Measurements from ENCODE around the gene ADIPOQ. TPM values are rescaled to one million over a fixed set of nuclear protein-coding genes. Genes with fewer than 3 reads are reported as not detected.

Gene ADIPOQ
- total and polyA plus RNA-seq, 2 of the 4 experiments (the other 2 are of a cell fraction) = not detected

GRCh38 chr3:186890911-186891310 lies 48.4 kb downstream of the ADIPOQ start:
- Histone ChIP-seq H3K36me3 (ENCODE audit: control insufficient read depth, insufficient read depth, low read length) (no peaks in the 10 kb centered on the region), H3K79me1 (ENCODE audit: low read depth in 1 of 2, low read length in 2 of 2) (no peaks in the 10 kb centered on the region), H3K23ac (ENCODE audit: low read depth, low read length) (no peak overlapping the region), H3K9me1 (ENCODE audit: insufficient read depth, low read length) (no peaks in the 10 kb centered on the region), H3K18ac (ENCODE audit: low read depth, low read length) (no peak overlapping the region), H3K4ac (ENCODE audit: low read depth, low read length) (no peak overlapping the region), H3K4me1 (ENCODE audit: control insufficient read depth, insufficient read depth, low read length) (no peaks in the 10 kb centered on the region), H2BK20ac (ENCODE audit: low read depth, low read length) (no peak overlapping the region), H2AFZ (replicated peaks; ENCODE audit: low read length, poor library complexity) (no peak overlapping the region), H3K9ac (ENCODE audit: low read depth, low read length) (no peak overlapping the region), H4K8ac (ENCODE audit: low read depth in 2 of 2, low read length in 2 of 2) (no peak overlapping the region), H2AK9ac (replicated peaks; ENCODE audit: low read depth, low read length, poor library complexity) (no peak overlapping the region), H2AK5ac (ENCODE audit: low read depth, low read length) (no peak overlapping the region), H3K27ac (ENCODE audit: insufficient read depth, low read length) (no peak overlapping the region), H3K4me3 (ENCODE audit: insufficient read depth, low read depth, low read length) (no peak overlapping the region), H4K20me1 (ENCODE audit: insufficient read depth, low read length) (no peaks in the 10 kb centered on the region), H2BK5ac (ENCODE audit: low read depth, low read length, poor library complexity, severe bottlenecking) (no peak overlapping the region), H4K91ac (ENCODE audit: insufficient read depth, low read depth, low read length) (no peak overlapping the region), H2BK120ac (ENCODE audit: low read depth, low read length) (no peak overlapping the region), H3K9me3 (ENCODE audit: control insufficient read depth, insufficient read depth, low read length) (no peaks in the 10 kb centered on the region), H2BK15ac (ENCODE audit: low read depth, low read length) (no peak overlapping the region), H3K56ac (ENCODE audit: extremely low read depth, insufficient read depth, low read length) (no peak overlapping the region), H3K4me2 (ENCODE audit: low read depth, low read length) (no peak overlapping the region), H4K5ac (ENCODE audit: low read depth, low read length) (no peak overlapping the region), H3K14ac (replicated peaks; ENCODE audit: low read depth, low read length) (no peak overlapping the region), H3K27me3 (ENCODE audit: control insufficient read depth, insufficient read depth, low read length) (peaks cover 9% of the 10 kb centered on the region)
- no peak for DNase-seq
- in situ Hi-C loops (cut with MboI; ENCODE audit: low sequenced_read_pairs) = no loop called here
- no peak for TF ChIP-seq SMC3 (IDR thresholded peaks at IDR 0.05; ENCODE audit: low read depth, low read length)
- no peak for TF ChIP-seq RCOR1 (IDR thresholded peaks at IDR 0.05; ENCODE audit: insufficient replicate concordance, low read length)
- TF ChIP-seq MXI1 (IDR thresholded peaks at IDR 0.05; ENCODE audit: borderline replicate concordance, low read depth, low read length) = no peak
- no peak for TF ChIP-seq FOS (IDR thresholded peaks at IDR 0.05; ENCODE audit: low read depth, low read length)
- TF ChIP-seq RAD21 (IDR thresholded peaks at IDR 0.05; ENCODE audit: low read length) = no peak
- no peak for TF ChIP-seq CTCF (conservative IDR thresholded peaks at IDR 0.05; ENCODE audit: low read depth, low read length)
- TF ChIP-seq RFX5 (IDR thresholded peaks at IDR 0.05; ENCODE audit: low read depth, low read length) = no peak
- no peak for TF ChIP-seq CEBPB (IDR thresholded peaks at IDR 0.05; ENCODE audit: low read depth, low read length)
- no peak for TF ChIP-seq NFE2L2 (IDR thresholded peaks at IDR 0.05; ENCODE audit: low read depth, low read length)
- no peak for TF ChIP-seq ELK1 (IDR thresholded peaks at IDR 0.05; ENCODE audit: borderline replicate concordance, low read depth, low read length)
- TF ChIP-seq POLR2A (IDR thresholded peaks at IDR 0.05; ENCODE audit: low read depth, low read length) = no peak
- TF ChIP-seq MAFK (IDR thresholded peaks at IDR 0.05; ENCODE audit: low read depth, low read length) = no peak
- no peak for TF ChIP-seq USF2 (IDR thresholded peaks at IDR 0.05; ENCODE audit: low read depth, low read length)
- no peak for TF ChIP-seq BHLHE40 (IDR thresholded peaks at IDR 0.05; ENCODE audit: low read depth, low read length)
- TF ChIP-seq MAZ (IDR thresholded peaks at IDR 0.05; ENCODE audit: borderline replicate concordance, low read depth, low read length) = no peak
- TF ChIP-seq CHD1 (IDR thresholded peaks at IDR 0.05; ENCODE audit: low read depth, low read length) = no peak
- CTCF ChIA-PET = no interaction called here
- intact Hi-C loops (cut with micrococcal nuclease) = no loop called here
- no peak for ATAC-seq (ENCODE audit: low read depth)
- POLR2A ChIA-PET (ENCODE audit: unreplicated experiment) = no interaction called here
- dilution Hi-C loops (cut with HindIII; ENCODE audit: low sequenced_read_pairs, unreplicated experiment) = no loop called here
- no TSS peak for BruUV-seq (replicated peaks)
